ENCODE results near the gene ISM1. TPM values are rescaled to one million over a fixed set of nuclear protein-coding genes. Genes with fewer than 3 reads are reported as not detected.

The ISM1 gene
- polyA plus RNA-seq, 3 donors from 2014 or later: 0.09 TPM; not detected in 2

DNA sequence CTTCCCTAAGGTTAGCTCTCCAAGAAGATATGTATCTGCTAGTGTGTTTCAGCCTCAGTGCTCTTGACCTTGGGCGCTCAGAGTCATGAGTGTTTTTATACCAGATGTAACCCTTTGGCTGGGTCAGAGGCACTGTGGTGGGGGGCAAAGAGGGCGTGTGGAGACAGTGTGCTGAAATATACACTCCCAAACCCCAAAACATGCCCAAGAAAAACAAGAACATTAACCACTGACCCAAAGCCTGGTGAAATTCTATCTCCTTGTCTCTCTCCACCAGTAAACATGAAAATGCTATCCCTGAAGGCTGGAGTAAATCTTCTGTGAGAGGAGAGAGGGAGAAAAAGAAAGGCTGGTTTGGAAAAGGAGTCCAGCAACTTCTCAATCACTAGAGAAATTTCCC is 47.9 kb downstream of the ISM1 start:
- Mint-ChIP-seq H3K4me1 (no peaks in the 10 kb centered on the region), H3K36me3 (peaks cover 0 to 4% (median 0%) of the 10 kb centered on the region in 3 donors), H3K4me3 (no peak overlapping the region), H3K27me3 (ENCODE audit: low read depth in 3 of 3) (peaks cover 5 to 10% (median 6%) of the 10 kb centered on the region in 3 donors), H3K27ac (no peak overlapping the region), H3K9me3 (no peaks in the 10 kb centered on the region)
- no peak for DNase-seq

DNA sequence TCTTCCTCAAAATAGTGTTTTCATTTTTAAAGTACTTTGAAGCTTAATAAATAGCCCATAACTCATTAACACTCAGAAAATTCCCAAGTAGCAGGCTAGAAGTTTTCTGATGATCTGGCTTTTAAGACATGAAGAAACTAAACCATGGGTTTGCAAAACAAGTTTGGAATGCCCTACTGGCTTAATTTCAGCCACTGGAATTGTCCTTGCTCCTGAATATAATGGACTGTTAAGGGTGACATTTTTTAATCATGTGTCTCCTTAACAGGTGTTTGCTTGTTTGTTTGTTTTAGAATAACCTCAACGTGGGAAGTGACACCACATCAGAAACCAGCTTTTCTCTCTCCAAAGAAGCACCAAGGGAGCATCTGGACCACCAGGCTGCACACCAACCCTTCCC is 49.1 kb downstream of the ISM1 start:
- Mint-ChIP-seq H3K4me1 (no peaks in the 10 kb centered on the region), H3K9me3 (no peaks in the 10 kb centered on the region), H3K27me3 (ENCODE audit: low read depth in 3 of 3) (peaks cover 6 to 10% (median 7%) of the 10 kb centered on the region in 3 donors), H3K36me3 (peaks cover 0 to 4% (median 0%) of the 10 kb centered on the region in 3 donors), H3K27ac (no peak overlapping the region), H3K4me3 (no peak overlapping the region)
- no peak for DNase-seq

DNA sequence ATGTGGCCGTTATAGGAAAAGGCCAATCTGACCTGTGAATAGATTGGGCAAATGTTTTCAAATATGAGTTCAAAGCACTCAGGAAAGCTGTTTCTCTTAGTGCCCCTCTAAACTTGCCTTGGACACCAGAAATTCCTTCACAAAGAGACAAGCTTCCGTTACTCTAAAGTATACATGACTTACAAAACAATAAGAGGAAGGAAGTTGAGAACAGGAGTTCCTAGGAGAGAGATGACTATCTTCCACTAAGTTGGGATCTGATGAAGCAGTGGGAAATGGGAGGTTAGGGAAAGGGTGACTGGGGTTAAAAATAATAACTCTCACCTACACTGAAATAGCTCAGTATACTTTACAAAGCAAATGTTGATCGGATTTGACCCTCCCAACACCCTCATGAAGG is 50.0 kb downstream of the ISM1 start:
- no peak overlapping the region for H3K4me3 Mint-ChIP-seq
- H3K27ac Mint-ChIP-seq: no peak overlapping the region
- H3K27me3 Mint-ChIP-seq (ENCODE audit: low read depth in 3 of 3): peaks cover 6 to 12% (median 7%) of the 10 kb centered on the region in 3 donors
- no peaks in the 10 kb centered on the region for H3K4me1 Mint-ChIP-seq
- peaks cover 0 to 4% (median 0%) of the 10 kb centered on the region in 3 donors for H3K36me3 Mint-ChIP-seq
- no peaks in the 10 kb centered on the region for H3K9me3 Mint-ChIP-seq
- DNase-seq: no peak

DNA sequence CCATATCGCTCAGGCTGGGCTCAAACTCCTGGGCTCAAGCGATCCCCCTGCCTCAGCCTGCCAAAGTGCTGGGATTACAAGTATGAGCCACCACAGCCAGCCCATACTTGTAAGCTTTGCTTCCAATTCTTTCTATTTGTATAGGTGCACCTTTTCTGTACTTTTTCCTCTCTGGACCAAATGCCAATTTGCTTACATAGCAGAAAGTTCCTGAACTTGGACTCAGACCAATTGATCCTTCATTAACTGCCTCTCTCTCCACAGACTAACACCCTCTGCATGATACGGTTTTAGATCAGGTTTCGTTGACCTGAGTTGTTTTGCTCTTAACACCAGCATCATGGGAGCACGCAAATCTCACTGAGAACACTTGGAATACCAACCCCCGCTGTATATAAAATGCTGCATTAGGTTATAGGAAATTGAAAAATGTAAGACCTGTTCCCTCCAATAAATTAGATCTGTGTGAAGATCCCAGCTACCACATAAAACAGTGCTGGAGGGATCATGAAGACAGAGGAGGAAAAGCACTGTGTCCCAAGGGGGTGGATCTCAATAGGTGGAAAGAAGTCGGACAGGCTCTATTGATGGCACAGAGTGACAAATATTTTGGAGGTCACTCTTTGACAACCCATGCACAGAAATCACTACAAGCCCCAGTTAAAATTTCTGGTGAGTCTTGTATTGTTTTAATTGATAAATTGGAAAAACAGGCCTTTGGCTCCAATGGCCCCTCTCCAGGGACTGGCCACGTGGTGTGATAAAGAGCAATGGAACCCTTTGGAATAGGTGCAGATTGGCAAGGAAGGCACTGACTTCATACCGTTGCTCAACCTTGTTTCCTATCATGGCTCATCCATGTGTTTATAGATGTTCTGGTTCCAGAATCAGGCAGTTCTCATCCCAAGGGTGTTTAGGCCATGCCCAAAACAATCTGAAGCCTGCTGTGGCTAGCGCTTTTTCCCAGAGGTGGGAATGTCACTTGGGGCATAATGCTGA is 51.2 kb downstream of the ISM1 start:
- no peaks in the 10 kb centered on the region for H3K9me3 Mint-ChIP-seq
- no peak overlapping the region for H3K4me3 Mint-ChIP-seq
- peaks cover 6 to 15% (median 7%) of the 10 kb centered on the region in 3 donors for H3K27me3 Mint-ChIP-seq (ENCODE audit: low read depth in 3 of 3)
- H3K27ac Mint-ChIP-seq: no peak overlapping the region
- no peaks in the 10 kb centered on the region for H3K4me1 Mint-ChIP-seq
- DNase-seq: no peak
- H3K36me3 Mint-ChIP-seq: peaks cover 0 to 4% (median 0%) of the 10 kb centered on the region in 3 donors

DNA sequence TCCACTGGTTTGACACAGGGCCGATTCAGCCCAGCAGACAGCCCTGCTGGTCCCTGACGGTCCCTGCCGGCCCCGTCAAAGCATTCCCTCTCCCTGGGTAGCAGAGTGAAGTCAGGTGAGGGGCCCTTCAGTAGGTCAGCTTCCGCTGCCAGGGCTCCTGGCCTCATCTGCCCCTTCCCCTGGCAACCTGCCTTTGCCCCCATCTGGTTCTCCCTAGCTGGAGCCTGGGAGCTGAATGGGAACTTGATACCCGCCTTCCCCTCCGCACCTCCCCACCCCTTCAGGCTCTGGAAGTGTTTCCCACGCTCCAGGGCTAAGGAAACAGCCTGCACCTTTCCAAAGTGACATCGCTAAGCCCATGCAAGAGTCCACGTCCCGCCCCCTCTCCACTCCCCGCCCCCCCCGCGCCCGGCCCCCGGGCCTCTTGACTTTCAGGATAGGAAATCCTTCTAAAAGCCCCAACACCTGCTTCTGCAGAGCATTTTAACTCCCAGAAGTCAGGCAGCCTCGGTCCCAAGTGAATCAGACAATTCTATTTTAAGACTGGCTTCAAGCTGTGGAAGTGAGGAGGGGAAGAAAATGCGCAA is 53.3 kb downstream of the ISM1 start:
- no peak overlapping the region for H3K27ac Mint-ChIP-seq
- DNase-seq: no peak
- no peak overlapping the region for H3K4me3 Mint-ChIP-seq
- H3K27me3 Mint-ChIP-seq (ENCODE audit: low read depth in 3 of 3): peaks cover 5 to 11% (median 9%) of the 10 kb centered on the region in 3 donors
- H3K4me1 Mint-ChIP-seq: no peaks in the 10 kb centered on the region
- peaks cover 0 to 4% (median 0%) of the 10 kb centered on the region in 3 donors for H3K36me3 Mint-ChIP-seq
- no peaks in the 10 kb centered on the region for H3K9me3 Mint-ChIP-seq

DNA sequence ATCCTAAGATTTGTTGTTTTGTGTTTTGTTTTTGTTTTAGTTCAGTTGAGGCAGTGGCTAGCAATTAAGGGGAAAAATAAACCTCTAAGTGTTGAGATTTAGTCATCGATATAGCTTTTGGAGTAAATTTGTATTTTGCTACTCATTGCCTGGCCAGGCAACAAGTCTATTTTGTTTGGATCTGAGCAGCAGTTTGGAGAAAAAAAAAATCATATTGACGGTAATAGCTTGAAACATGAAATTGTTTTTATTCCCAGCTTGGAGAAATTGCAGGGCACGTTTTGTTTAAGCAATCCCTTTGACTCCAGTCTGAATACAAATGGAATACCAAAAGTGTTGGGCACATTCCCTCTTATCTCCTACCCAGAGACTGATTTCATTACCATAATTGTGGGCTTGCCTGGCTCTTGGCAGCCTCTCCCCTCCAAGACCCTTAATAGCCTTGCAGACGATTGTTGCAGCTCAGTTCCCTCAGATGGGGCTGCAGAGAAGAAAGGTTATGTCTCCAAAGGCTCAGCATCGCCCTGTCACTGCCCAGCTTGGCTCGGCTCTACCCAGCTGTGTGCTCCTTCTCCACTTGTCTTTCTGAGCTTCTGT is 56.0 kb downstream of the ISM1 start:
- Mint-ChIP-seq H3K36me3 (peaks cover 0 to 3% (median 0%) of the 10 kb centered on the region in 3 donors), H3K27ac (no peak overlapping the region), H3K27me3 (ENCODE audit: low read depth in 3 of 3) (peaks cover 4 to 6% (median 4%) of the 10 kb centered on the region in 3 donors), H3K4me1 (no peaks in the 10 kb centered on the region), H3K4me3 (no peak overlapping the region), H3K9me3 (peaks cover 0 to under 1% (median 0%) of the 10 kb centered on the region in 6 donors)
- DNase-seq: no peak

DNA sequence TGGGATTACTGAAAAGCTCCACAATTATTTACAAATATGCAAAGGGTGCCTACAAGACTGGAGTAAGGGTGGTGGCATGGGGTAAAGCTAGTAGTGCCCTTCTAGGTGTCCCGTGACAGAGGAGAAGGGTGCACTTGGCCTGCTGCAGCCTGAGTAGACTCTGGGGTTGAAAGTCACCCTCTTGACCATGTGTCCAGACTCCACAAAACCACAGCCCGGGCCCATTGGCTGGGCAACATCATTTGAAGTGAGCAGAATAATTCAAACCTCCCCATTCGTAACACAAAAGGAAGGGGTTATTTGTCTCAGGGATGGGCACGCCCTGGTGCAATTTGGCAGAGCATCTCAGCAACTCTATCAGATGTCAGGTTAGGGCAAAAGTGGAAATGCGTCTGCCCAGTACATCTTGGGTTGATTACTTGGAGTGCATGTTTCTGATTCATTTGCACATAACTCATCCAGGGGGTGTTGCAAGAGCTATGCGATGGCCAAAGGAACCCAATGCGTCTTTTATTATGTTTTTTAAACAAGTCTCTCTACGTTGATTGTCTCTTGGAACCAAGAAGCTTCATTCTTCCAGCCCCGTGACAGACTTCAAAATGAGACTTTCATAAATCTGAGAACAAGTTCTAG is 56.7 kb downstream of the ISM1 start:
- Mint-ChIP-seq H3K4me1 (no peaks in the 10 kb centered on the region), H3K27me3 (ENCODE audit: low read depth in 3 of 3) (peaks cover 2 to 6% (median 4%) of the 10 kb centered on the region in 3 donors), H3K4me3 (no peak overlapping the region), H3K36me3 (no peaks in the 10 kb centered on the region), H3K9me3 (peaks cover 0 to 6% (median 0%) of the 10 kb centered on the region in 6 donors), H3K27ac (no peak overlapping the region)
- no peak for DNase-seq

DNA sequence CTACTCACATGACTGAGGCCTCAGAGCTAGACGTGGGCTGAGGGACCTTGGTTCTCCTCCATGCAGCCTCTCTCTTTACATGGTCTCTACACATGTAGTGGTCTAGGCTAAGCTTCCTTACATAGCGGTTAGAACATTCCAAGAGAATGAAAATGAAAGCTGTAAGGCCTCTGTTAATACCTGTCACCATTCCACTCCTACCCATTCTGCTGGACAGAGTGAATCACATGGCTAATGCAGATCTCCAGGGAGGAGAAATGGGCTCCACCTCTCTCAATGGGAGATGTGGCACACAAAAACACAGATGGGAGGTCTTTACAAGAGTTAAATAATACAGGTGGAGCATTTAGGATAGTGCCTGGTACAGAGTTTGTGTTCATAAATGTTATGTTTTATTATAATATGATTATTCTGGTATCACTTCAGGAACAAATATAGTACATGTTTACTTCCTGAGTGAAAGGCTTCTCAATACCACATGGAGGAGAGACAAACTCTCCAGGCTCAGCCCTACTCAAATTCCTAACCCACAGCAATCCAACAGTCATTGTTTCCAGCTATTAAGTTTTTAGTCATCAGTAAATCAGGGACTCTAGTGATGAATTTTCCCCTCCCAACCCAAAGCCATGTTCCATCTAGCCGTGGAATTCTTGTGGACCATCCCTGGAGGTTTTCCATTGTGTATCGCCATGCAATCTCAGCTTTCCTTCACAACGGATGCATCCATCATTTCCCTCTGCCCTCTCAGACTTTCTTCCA is 57.9 kb downstream of the ISM1 start:
- Mint-ChIP-seq H3K36me3 (no peaks in the 10 kb centered on the region), H3K4me3 (no peak overlapping the region), H3K4me1 (no peaks in the 10 kb centered on the region), H3K27ac (no peak overlapping the region), H3K27me3 (ENCODE audit: low read depth in 3 of 3) (peaks cover 2 to 6% (median 3%) of the 10 kb centered on the region in 3 donors), H3K9me3 (peaks cover 0 to 6% (median 0%) of the 10 kb centered on the region in 6 donors)
- DNase-seq: no peak

DNA sequence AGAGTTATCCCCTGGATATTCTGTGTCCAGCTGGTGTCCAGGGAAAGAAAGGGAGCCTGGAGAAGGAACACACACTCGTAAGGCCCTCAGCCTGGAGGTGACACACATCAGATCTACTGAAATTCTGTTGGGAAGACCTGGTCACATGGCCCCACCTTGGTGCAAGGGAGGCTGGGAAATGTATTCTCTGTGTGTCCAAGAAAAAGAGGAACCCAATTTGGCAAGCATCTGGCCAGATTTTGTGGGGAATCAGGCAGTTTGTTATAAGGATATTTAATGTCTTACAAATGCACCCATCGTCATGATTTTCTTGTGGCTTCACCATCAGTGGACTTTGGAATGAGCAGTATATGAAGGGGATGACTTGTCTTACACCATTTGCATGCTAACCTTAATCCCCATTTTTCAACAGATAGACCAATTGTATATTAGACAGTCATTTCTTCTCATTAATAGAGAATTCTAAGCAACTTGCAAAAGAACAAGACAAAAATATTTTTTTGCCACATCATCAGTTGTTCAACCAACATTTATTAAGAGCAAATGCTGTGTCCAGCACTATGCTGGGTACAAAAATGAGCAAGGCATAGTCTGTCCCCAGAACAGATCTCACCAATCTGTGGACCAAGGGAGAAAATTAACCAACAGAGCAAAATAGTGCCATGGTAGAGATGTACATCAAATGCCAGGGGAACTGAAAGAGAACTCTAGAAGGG is 59.7 kb downstream of the ISM1 start:
- Mint-ChIP-seq H3K27me3 (ENCODE audit: low read depth in 3 of 3) (peaks cover 2 to 4% (median 2%) of the 10 kb centered on the region in 3 donors), H3K4me3 (no peak overlapping the region), H3K9me3 (peaks cover 0 to 6% (median 0%) of the 10 kb centered on the region in 6 donors), H3K36me3 (no peaks in the 10 kb centered on the region), H3K27ac (no peak overlapping the region), H3K4me1 (no peaks in the 10 kb centered on the region)
- no peak for DNase-seq

DNA sequence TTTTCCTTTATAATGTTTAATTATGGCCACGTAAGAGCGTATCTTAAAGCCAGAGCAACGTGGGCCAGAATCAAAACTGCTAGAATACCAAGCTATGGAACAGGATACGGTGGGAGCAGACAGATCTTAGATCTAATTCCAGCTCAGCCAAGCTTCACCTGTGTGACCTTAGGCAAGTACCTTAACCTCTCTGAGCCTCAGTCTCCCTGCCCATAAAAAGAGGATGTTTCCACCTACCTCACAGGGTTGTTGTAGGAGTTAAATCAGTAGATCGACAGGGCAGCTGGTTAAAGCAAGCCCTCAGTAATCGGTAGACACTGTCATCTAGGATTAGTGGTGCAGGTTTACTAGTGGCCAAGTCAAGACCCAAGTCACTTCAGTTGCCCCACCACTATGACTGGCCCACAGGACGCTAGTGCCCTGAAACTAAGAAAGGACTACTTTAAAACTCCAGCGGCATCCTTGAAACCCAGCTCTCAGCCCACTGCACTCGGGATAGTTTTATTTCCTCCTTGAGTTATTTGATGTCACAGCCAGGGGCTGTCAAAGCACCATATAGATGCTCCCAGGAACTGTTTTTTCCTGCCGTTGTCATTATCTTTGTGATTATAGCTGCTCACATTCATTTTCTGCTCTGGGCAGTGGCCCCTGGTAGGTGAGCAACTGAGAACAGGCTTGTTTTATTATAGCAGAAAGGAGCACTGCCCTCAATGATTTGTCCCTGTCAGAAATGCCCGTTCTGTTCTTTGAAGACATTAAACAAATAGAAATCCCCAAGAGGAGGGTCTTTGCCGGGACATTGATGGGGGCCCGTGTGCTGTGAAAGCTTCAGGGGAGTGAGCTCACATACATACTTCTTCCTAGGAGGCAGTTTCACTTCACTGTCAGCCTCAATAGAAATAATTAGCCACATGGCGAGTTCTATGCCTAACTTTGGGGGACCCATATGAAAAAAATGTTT is 63.1 kb downstream of the ISM1 start:
- DNase-seq: no peak
- Mint-ChIP-seq H3K27ac (no peak overlapping the region), H3K36me3 (no peaks in the 10 kb centered on the region), H3K4me3 (no peak overlapping the region), H3K9me3 (peaks cover 0 to 6% (median 0%) of the 10 kb centered on the region in 6 donors), H3K4me1 (no peaks in the 10 kb centered on the region), H3K27me3 (ENCODE audit: low read depth in 3 of 3) (peaks cover 0 to 4% (median 2%) of the 10 kb centered on the region in 3 donors)

DNA sequence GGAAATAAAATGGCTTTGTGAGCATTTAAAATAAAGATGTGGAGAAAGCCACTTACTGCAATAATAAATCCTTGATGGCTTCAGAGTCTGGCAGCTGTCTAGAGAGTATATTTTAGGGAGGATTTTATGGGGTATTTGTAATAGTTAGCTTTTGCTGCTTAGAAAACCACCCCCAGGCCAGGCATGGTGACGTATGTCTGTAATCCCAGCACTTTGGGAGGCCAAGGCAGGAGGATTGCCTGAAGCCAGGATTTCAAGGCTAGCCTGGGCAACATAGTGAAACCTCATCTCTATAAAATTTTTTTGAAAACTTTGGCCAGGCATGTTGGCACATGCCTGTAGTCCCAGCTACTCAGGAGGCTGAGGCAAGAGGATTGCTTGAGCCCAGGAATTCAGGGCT is 63.8 kb downstream of the ISM1 start:
- no peak overlapping the region for H3K27ac Mint-ChIP-seq
- H3K27me3 Mint-ChIP-seq (ENCODE audit: low read depth in 3 of 3): peaks cover 0 to 5% (median 0%) of the 10 kb centered on the region in 3 donors
- no peak overlapping the region for H3K4me3 Mint-ChIP-seq
- no peak for DNase-seq
- H3K9me3 Mint-ChIP-seq: peaks cover 0 to 6% (median 0%) of the 10 kb centered on the region in 6 donors
- H3K36me3 Mint-ChIP-seq: no peaks in the 10 kb centered on the region
- H3K4me1 Mint-ChIP-seq: no peaks in the 10 kb centered on the region

DNA sequence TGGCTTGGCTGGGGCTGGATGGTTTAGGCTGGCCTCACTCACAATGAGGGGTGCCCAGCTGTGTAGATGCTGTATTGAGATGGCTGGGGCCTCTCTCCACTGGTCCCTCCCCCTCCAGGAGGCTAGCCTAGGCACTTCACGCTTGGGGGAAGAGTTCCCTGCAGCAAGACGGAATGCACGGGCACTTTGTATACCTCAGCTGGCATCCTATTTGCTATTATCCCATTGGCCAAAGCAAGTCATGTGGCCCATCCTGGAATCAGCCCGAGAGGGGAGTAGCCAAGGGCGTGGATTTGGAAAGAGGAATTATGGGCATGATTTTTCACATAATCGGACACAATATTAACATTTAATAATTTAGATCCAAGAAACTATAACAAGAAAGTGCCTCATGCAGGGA is 64.3 kb downstream of the ISM1 start:
- DNase-seq: no peak
- Mint-ChIP-seq H3K36me3 (no peaks in the 10 kb centered on the region), H3K4me3 (no peak overlapping the region), H3K27ac (no peak overlapping the region), H3K27me3 (ENCODE audit: low read depth in 3 of 3) (peaks cover 0 to 5% (median 2%) of the 10 kb centered on the region in 3 donors), H3K4me1 (no peaks in the 10 kb centered on the region), H3K9me3 (peaks cover 0 to 10% (median 0%) of the 10 kb centered on the region in 6 donors)

Data from immature natural killer cell (primary cell).